DND-41 (cell line): ENCODE results near the gene ATP6V0D1.

Experiments
- ATAC-seq: fragments of 200-7000 bp; cut with Tn5 transposase; 3 replicates; pipeline ENCODE4 v1.9.1; 2021; ENCODE audit warnings: low read depth; ENCODE audit not compliant: insufficient read depth
- DNase-seq: peaks from one replicate; pipeline ENCODE4 v3.0.0-alpha.2; 2020
- H2AFZ ChIP-seq: 2 replicates; pipeline ENCODE4 v1.6.0; 2012; ENCODE audit warnings: low read depth, low read length
- H3K27ac ChIP-seq: 2 replicates; pipeline ENCODE4 v1.5.1; 2012; ENCODE audit warnings: low read length, inconsistent platforms
- H3K27me3 ChIP-seq: fragments of 200-600 bp; sonication (generic); 2 replicates; pipeline ENCODE4 v1.6.0; 2012; ENCODE audit warnings: low read length, mild to moderate bottlenecking, inconsistent platforms; ENCODE audit not compliant: insufficient read depth, poor library complexity
- H3K36me3 ChIP-seq: 2 replicates; pipeline ENCODE4 v1.5.1; 2012; ENCODE audit warnings: low read length, inconsistent platforms; ENCODE audit not compliant: insufficient read depth
- H3K4me1 ChIP-seq: 2 replicates; pipeline ENCODE4 v1.5.1; 2012; ENCODE audit warnings: mild to moderate bottlenecking, low read length; ENCODE audit not compliant: insufficient read depth
- H3K4me2 ChIP-seq: 2 replicates; pipeline ENCODE4 v1.6.0; 2012; ENCODE audit warnings: mild to moderate bottlenecking, moderate library complexity, low read length, inconsistent platforms; ENCODE audit not compliant: insufficient read depth
- H3K4me3 ChIP-seq, 2 experiments: fragments of 200-600 bp in 1 of 2; shearing (Covaris generic) in 1 of 2; 2 replicates each; pipeline ENCODE4 v1.5.1; 2012 to 2016; ENCODE audit warnings: inconsistent platforms in 2 of 2, low read length in 2 of 2, mild to moderate bottlenecking in 2 of 2, low read depth in 1 of 2, moderate library complexity in 1 of 2
- H3K79me2 ChIP-seq: 2 replicates; pipeline ENCODE4 v1.6.0; 2012; ENCODE audit warnings: low read length, inconsistent platforms; ENCODE audit not compliant: insufficient read depth
- H3K9ac ChIP-seq: 2 replicates; pipeline ENCODE4 v1.6.0; 2012; ENCODE audit warnings: low read depth, mild to moderate bottlenecking, inconsistent platforms, low read length, moderate library complexity
- H3K9me3 ChIP-seq: 2 replicates; pipeline ENCODE4 v1.5.1; 2012; ENCODE audit warnings: low read length, moderate library complexity, mild to moderate bottlenecking, inconsistent platforms; ENCODE audit not compliant: insufficient read depth, severe bottlenecking
- H4K20me1 ChIP-seq: 2 replicates; pipeline ENCODE4 v1.6.0; 2012; ENCODE audit warnings: low read length; ENCODE audit not compliant: insufficient read depth
- CTCF ChIP-seq: IDR thresholded peaks from 2 replicates; pipeline ENCODE4 v1.5.1; 2012; ENCODE audit warnings: borderline replicate concordance, low read length, moderate library complexity, mild to moderate bottlenecking; ENCODE audit not compliant: poor library complexity, severe bottlenecking; ENCODE audit errors: extremely low read depth
- EZH2 ChIP-seq: IDR thresholded peaks from 3 replicates; pipeline ENCODE4 v1.6.1; 2012; ENCODE audit warnings: borderline replicate concordance, low read depth, mild to moderate bottlenecking, moderate library complexity, low read length, inconsistent platforms; ENCODE audit not compliant: severe bottlenecking

The ATP6V0D1 gene

GRCh38 chr16:67393788-67394154 is 87.2 kb downstream of the ATP6V0D1 start:
- Histone ChIP-seq H2AFZ (no peak overlapping the region), H3K4me3 (no peak overlapping the region)

DNA sequence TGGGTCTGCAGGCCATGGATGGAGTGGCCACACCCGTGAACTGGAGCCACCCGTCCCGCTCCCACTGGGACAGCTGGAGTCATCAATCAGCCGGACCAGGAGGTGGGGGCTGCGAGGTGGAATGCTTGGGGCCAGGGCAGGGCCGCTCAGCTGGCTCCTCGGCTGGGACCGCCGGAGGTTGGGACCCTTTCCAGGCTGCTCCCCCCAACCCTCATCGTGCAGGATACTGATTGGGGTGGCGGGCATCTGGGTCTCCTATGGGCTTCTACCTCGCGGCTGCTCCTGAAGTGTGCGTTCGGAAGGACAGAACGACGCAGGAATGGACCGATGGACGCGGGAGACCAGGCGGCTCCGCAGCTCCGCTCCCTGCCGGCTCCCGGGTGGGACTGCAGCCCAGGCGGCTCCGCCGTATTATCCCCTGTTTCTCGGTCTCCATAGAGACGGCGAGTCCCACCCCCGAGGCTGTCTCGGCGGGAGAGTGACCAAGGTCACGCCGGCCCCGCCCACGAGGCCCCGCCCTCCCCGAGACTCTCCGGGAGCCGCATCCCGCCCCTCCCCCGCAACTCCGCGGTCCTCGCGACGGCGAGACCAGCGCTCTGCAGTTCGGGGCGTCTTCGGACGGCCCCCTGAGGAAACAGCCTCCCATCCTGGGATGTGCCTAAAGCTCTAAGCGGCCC is 87.7 kb downstream of the ATP6V0D1 start, which contains the start of gene TPPP3:
Gene TPPP3, minus strand, starts transcription at position 388 of the 677 bp plus-strand sequence. CDS start 2,387 bp downstream, outside the sequence.
- Histone ChIP-seq H3K4me3 (no peak within 1 kb of the TSS), H3K27me3 (no peaks in the 10 kb centered on the region)
- ATAC-seq, result no peak

More at GRCh38 chr16:67393788-67394154, 87.2 kb downstream of the ATP6V0D1 start:
- Histone ChIP-seq H3K4me2 (no peak overlapping the region), H3K36me3 (no peaks in the 10 kb centered on the region), H3K27me3 (no peaks in the 10 kb centered on the region), H3K9ac (no peak overlapping the region), H3K27ac (no peak overlapping the region), H3K9me3 (no peaks in the 10 kb centered on the region), H3K79me2 (no peaks in the 10 kb centered on the region), H3K4me1 (no peaks in the 10 kb centered on the region), H4K20me1 (no peaks in the 10 kb centered on the region)
- DNase-seq (no peak), ATAC-seq (no peak)
- no peak for TF ChIP-seq CTCF
- no peak for TF ChIP-seq EZH2

GRCh38 chr16:67392301-67393059 is 88.5 kb downstream of the ATP6V0D1 start:
- H3K27me3 ChIP-seq, result no peaks in the 10 kb centered on the region
- no peaks in the 10 kb centered on the region for H3K36me3 ChIP-seq
- no peaks in the 10 kb centered on the region for H4K20me1 ChIP-seq

More for the DNA sequence above, 87.7 kb downstream of the ATP6V0D1 start, which contains the start of gene TPPP3:
- no peak for TF ChIP-seq EZH2
- no peak for TF ChIP-seq CTCF
- no peak within 1 kb of the TSS for H2AFZ ChIP-seq
- no peak within 1 kb of the TSS for H3K4me2 ChIP-seq
- no peaks in the 10 kb centered on the region for H3K79me2 ChIP-seq
- no peaks in the 10 kb centered on the region for H3K4me1 ChIP-seq
- H3K27ac ChIP-seq, result no peak within 1 kb of the TSS
- H4K20me1 ChIP-seq, result no peaks in the 10 kb centered on the region
- H3K9me3 ChIP-seq, result no peaks in the 10 kb centered on the region
- no peak within 1 kb of the TSS for H3K9ac ChIP-seq
- DNase-seq, result no peak
- H3K36me3 ChIP-seq, result no peaks in the 10 kb centered on the region

More at GRCh38 chr16:67392301-67393059, 88.5 kb downstream of the ATP6V0D1 start:
- ATAC-seq, result no peak
- no peak overlapping the region for H2AFZ ChIP-seq
- H3K79me2 ChIP-seq, result no peaks in the 10 kb centered on the region
- H3K4me1 ChIP-seq, result no peaks in the 10 kb centered on the region
- H3K9me3 ChIP-seq, result no peaks in the 10 kb centered on the region
- DNase-seq, result no peak
- TF ChIP-seq EZH2 (no peak), CTCF (no peak)
- no peak overlapping the region for H3K4me2 ChIP-seq
- no peak overlapping the region for H3K27ac ChIP-seq
- H3K9ac ChIP-seq, result no peak overlapping the region
- H3K4me3 ChIP-seq, result no peak overlapping the region
